ENCODE data around the gene NFATC1. TPM values are rescaled to one million over a fixed set of nuclear protein-coding genes. Genes with fewer than 3 reads are reported as not detected.

The NFATC1 gene
- total RNA-seq, 3 donors from 2014 or later, result 10.9 to 18.0 (median 12.9) TPM

GRCh38 chr18:79467126-79467525 is 71.4 kb downstream of the NFATC1 start:
- no peaks in the 10 kb centered on the region for H3K27me3 ChIP-seq
- no peak overlapping the region for H3K27ac ChIP-seq
- intact Hi-C loops (cut with DNase I; ENCODE audit: low total_unique reads), result no loop called here
- H3K9me3 ChIP-seq, result no peaks in the 10 kb centered on the region
- TF ChIP-seq CTCF (IDR thresholded peaks at IDR 0.05), result no peak
- no peak for TF ChIP-seq POLR2A (IDR thresholded peaks at IDR 0.05)
- TF ChIP-seq POLR2AphosphoS5 (IDR thresholded peaks at IDR 0.05), result no peak
- no peaks in the 10 kb centered on the region for H3K36me3 ChIP-seq
- DNase-seq (ENCODE audit: low spot score in 2 of 2), result no peak
- H3K4me3 ChIP-seq, result no peak overlapping the region
- H3K4me1 ChIP-seq, result no peaks in the 10 kb centered on the region

- no peak for TF ChIP-seq CTCF (IDR thresholded peaks at IDR 0.05)
- TF ChIP-seq POLR2AphosphoS5 (IDR thresholded peaks at IDR 0.05), result no peak
- TF ChIP-seq POLR2A (IDR thresholded peaks at IDR 0.05), result no peak
- no peak for DNase-seq (ENCODE audit: low spot score in 2 of 2)
- Histone ChIP-seq H3K27me3 (no peaks in the 10 kb centered on the region), H3K36me3 (no peaks in the 10 kb centered on the region), H3K27ac (no peak overlapping the region), H3K9me3 (no peaks in the 10 kb centered on the region), H3K4me3 (no peak overlapping the region), H3K4me1 (no peaks in the 10 kb centered on the region)
- intact Hi-C loops (cut with DNase I; ENCODE audit: low total_unique reads), result no loop called here
These were observed 72.5 kb downstream of the NFATC1 start for GRCh38 chr18:79468119-79468789.

- Histone ChIP-seq H3K27me3 (no peaks in the 10 kb centered on the region), H3K4me3 (no peak overlapping the region), H3K27ac (no peak overlapping the region), H3K9me3 (no peaks in the 10 kb centered on the region), H3K36me3 (no peaks in the 10 kb centered on the region), H3K4me1 (no peaks in the 10 kb centered on the region)
- DNase-seq (ENCODE audit: low spot score in 2 of 2), result no peak
- TF ChIP-seq POLR2AphosphoS5 (IDR thresholded peaks at IDR 0.05) (no peak), CTCF (IDR thresholded peaks at IDR 0.05) (no peak), POLR2A (IDR thresholded peaks at IDR 0.05) (no peak)
- intact Hi-C loops (cut with DNase I; ENCODE audit: low total_unique reads), result no loop called here
These were observed 73.6 kb downstream of the NFATC1 start for GRCh38 chr18:79469309-79469708.

- H3K4me1 ChIP-seq, result no peaks in the 10 kb centered on the region
- no peak overlapping the region for H3K4me3 ChIP-seq
- H3K27me3 ChIP-seq, result no peaks in the 10 kb centered on the region
- intact Hi-C loops (cut with DNase I; ENCODE audit: low total_unique reads), result loop anchor here (10.0 kb wide), 1 partner anchor 65 kb away; no protein-coding TSS in a partner anchor
- H3K36me3 ChIP-seq, result no peaks in the 10 kb centered on the region
- no peak for DNase-seq (ENCODE audit: low spot score in 2 of 2)
- no peak for TF ChIP-seq POLR2AphosphoS5 (IDR thresholded peaks at IDR 0.05)
- H3K9me3 ChIP-seq, result no peaks in the 10 kb centered on the region
- no peak overlapping the region for H3K27ac ChIP-seq
These were observed 74.2 kb downstream of the NFATC1 start for GRCh38 chr18:79469751-79470505.

GRCh38 chr18:79470547-79470946 is 74.8 kb downstream of the NFATC1 start:
- Histone ChIP-seq H3K27ac (no peak overlapping the region), H3K9me3 (no peaks in the 10 kb centered on the region), H3K27me3 (no peaks in the 10 kb centered on the region), H3K36me3 (no peaks in the 10 kb centered on the region), H3K4me3 (peak overlapping the region in 1 of 3 donors; percentile 41), H3K4me1 (no peaks in the 10 kb centered on the region)
- intact Hi-C loops (cut with DNase I; ENCODE audit: low total_unique reads), result loop anchor here (10.0 kb wide), 1 partner anchor 66 kb away; no protein-coding TSS in a partner anchor
- TF ChIP-seq CTCF (IDR thresholded peaks at IDR 0.05), result no peak
- no peak for TF ChIP-seq POLR2A (IDR thresholded peaks at IDR 0.05)
- no peak for TF ChIP-seq POLR2AphosphoS5 (IDR thresholded peaks at IDR 0.05)
- no peak for DNase-seq (ENCODE audit: low spot score in 2 of 2)
